Stimulated activated naive CD8-positive, alpha-beta T cell treated with anti-CD3 and anti-CD28 coated beads, Interleukin-15, amount 100 ng/mL, for 72 hours (primary cell): Measurements from ENCODE around the gene STYXL2.

Source experiments
- ATAC-seq: fragments of 150-1000 bp; cut with Tn5 transposase; 2 replicates; pipeline ENCODE4 v1.10.0; 2021; ENCODE audit warnings: mild to moderate bottlenecking, moderate library complexity
- DNase-seq, 2 donors: peaks; one replicate each; pipeline ENCODE4 v3.0.0; 2021 to 2022
- H3K27ac Mint-ChIP-seq, 2 donors: one replicate each; pipeline ENCODE4 v1.8.0; 2022; ENCODE audit warnings: mild to moderate bottlenecking in 2 of 2, mixed read lengths in 2 of 2, moderate library complexity in 2 of 2
- H3K27me3 Mint-ChIP-seq: one replicate; pipeline ENCODE4 v1.8.0; 2022; ENCODE audit warnings: mixed read lengths
- H3K4me1 Mint-ChIP-seq: one replicate; pipeline ENCODE4 v1.8.0; 2022; ENCODE audit warnings: mild to moderate bottlenecking, mixed read lengths
- H3K4me3 Mint-ChIP-seq, 2 donors: one replicate each; pipeline ENCODE4 v1.8.0; 2022; ENCODE audit warnings: mild to moderate bottlenecking in 2 of 2, mixed read lengths in 2 of 2, moderate library complexity in 1 of 2
- H3K9me3 Mint-ChIP-seq, 2 donors: one replicate each; pipeline ENCODE4 v1.8.0; 2022; ENCODE audit warnings: mixed read lengths in 2 of 2

STYXL2 gene

GRCh38 chr1:167132301-167133010 is 38.6 kb downstream of the STYXL2 start:
- peaks cover 16% of the 10 kb centered on the region for H3K27me3 Mint-ChIP-seq
- H3K9me3 Mint-ChIP-seq = no peaks in the 10 kb centered on the region
- no peak overlapping the region for H3K27ac Mint-ChIP-seq
- DNase-seq (no peak), ATAC-seq (no peak)
- no peaks in the 10 kb centered on the region for H3K4me1 Mint-ChIP-seq
- H3K4me3 Mint-ChIP-seq = no peak overlapping the region

- Mint-ChIP-seq H3K27me3 (peaks cover 8% of the 10 kb centered on the region), H3K4me1 (no peaks in the 10 kb centered on the region), H3K27ac (peak overlapping the region in 1 of 2 donors; percentile 5), H3K9me3 (no peaks in the 10 kb centered on the region), H3K4me3 (no peak overlapping the region)
- ATAC-seq (no peak), DNase-seq (no peak)
Observed at GRCh38 chr1:167135281-167135840, 41.5 kb downstream of the STYXL2 start.

GRCh38 chr1:167136191-167136614 is 42.3 kb downstream of the STYXL2 start:
- Mint-ChIP-seq H3K27me3 (peaks cover 8% of the 10 kb centered on the region), H3K4me1 (no peaks in the 10 kb centered on the region), H3K27ac (no peak overlapping the region), H3K9me3 (no peaks in the 10 kb centered on the region), H3K4me3 (no peak overlapping the region)
- DNase-seq (no peak), ATAC-seq (no peak)

GRCh38 chr1:167136806-167137205 is 42.9 kb downstream of the STYXL2 start:
- Mint-ChIP-seq H3K4me3 (no peak overlapping the region), H3K27me3 (peaks cover 8% of the 10 kb centered on the region), H3K9me3 (no peaks in the 10 kb centered on the region), H3K4me1 (no peaks in the 10 kb centered on the region), H3K27ac (no peak overlapping the region)
- DNase-seq (no peak), ATAC-seq (no peak)

- ATAC-seq = no peak
- Mint-ChIP-seq H3K27ac (no peak overlapping the region), H3K27me3 (peaks cover 8% of the 10 kb centered on the region), H3K9me3 (no peaks in the 10 kb centered on the region), H3K4me1 (no peaks in the 10 kb centered on the region), H3K4me3 (no peak overlapping the region)
- no peak for DNase-seq
Observed at GRCh38 chr1:167137332-167137781, 43.5 kb downstream of the STYXL2 start.

GRCh38 chr1:167137793-167138510 is 44.1 kb downstream of the STYXL2 start:
- no peaks in the 10 kb centered on the region for H3K4me1 Mint-ChIP-seq
- ATAC-seq (no peak), DNase-seq (no peak)
- peaks cover 8% of the 10 kb centered on the region for H3K27me3 Mint-ChIP-seq
- no peak overlapping the region for H3K27ac Mint-ChIP-seq
- H3K4me3 Mint-ChIP-seq = no peak overlapping the region
- H3K9me3 Mint-ChIP-seq = no peaks in the 10 kb centered on the region

GRCh38 chr1:167138703-167139102 is 44.8 kb downstream of the STYXL2 start:
- no peaks in the 10 kb centered on the region for H3K4me1 Mint-ChIP-seq
- peaks cover 0 to 2% of the 10 kb centered on the region in 2 donors for H3K9me3 Mint-ChIP-seq
- H3K27ac Mint-ChIP-seq = no peak overlapping the region
- ATAC-seq (no peak), DNase-seq (no peak)
- H3K4me3 Mint-ChIP-seq = no peak overlapping the region
- peaks cover 8% of the 10 kb centered on the region for H3K27me3 Mint-ChIP-seq

GRCh38 chr1:167141963-167142362 is 48.1 kb downstream of the STYXL2 start:
- ATAC-seq (no peak), DNase-seq (no peak)
- H3K27me3 Mint-ChIP-seq = peaks cover 8% of the 10 kb centered on the region
- peaks cover under 1 to 4% of the 10 kb centered on the region in 2 donors for H3K9me3 Mint-ChIP-seq
- no peak overlapping the region for H3K4me3 Mint-ChIP-seq
- H3K4me1 Mint-ChIP-seq = no peaks in the 10 kb centered on the region
- no peak overlapping the region for H3K27ac Mint-ChIP-seq
